HUES6 (cell line): ENCODE measurements around the gene TTC7B.
A peak's percentile ranks its signal among the peaks of the same experiment; 100 is the strongest.

ENCODE experiments used
- H3K27ac ChIP-seq: 2 replicates; pipeline ENCODE4 v1.7.0; 2013; ENCODE audit warnings: low read depth, mild to moderate bottlenecking, low read length, inconsistent platforms
- H3K27me3 ChIP-seq: 2 replicates; pipeline ENCODE4 v1.6.1; 2013; ENCODE audit warnings: low read length; ENCODE audit not compliant: control insufficient read depth, insufficient read depth
- H3K36me3 ChIP-seq: 2 replicates; pipeline ENCODE4 v1.6.1; 2013; ENCODE audit warnings: low read length; ENCODE audit not compliant: control insufficient read depth, insufficient read depth
- H3K4me1 ChIP-seq: 2 replicates; pipeline ENCODE4 v1.6.1; 2013; ENCODE audit warnings: low read length; ENCODE audit not compliant: control insufficient read depth, insufficient read depth
- H3K4me3 ChIP-seq: 2 replicates; pipeline ENCODE4 v1.5.1; 2013; ENCODE audit warnings: low read depth, low read length
- H3K9ac ChIP-seq: one replicate; pipeline ENCODE4 v1.6.1; 2013; ENCODE audit warnings: mild to moderate bottlenecking, low read length
- H3K9me3 ChIP-seq: 2 replicates; pipeline ENCODE4 v1.6.1; 2013; ENCODE audit warnings: low read depth, low read length; ENCODE audit not compliant: control insufficient read depth, insufficient read depth

TTC7B gene

GRCh38 chr14:90521084-90521929 is 294.9 kb downstream of the TTC7B start:
- H3K27me3 ChIP-seq, result no peaks in the 10 kb centered on the region
- H3K9me3 ChIP-seq, result 0 out of 2 replicates have a peak, but pooled peaks cover 1% of the 10 kb centered on the region
- H3K27ac ChIP-seq, result no peak overlapping the region
- H3K4me1 ChIP-seq, result peaks cover 11% of the 10 kb centered on the region
- no peak overlapping the region for H3K9ac ChIP-seq
- H3K36me3 ChIP-seq, result no peaks in the 10 kb centered on the region
- no peak overlapping the region for H3K4me3 ChIP-seq

- Histone ChIP-seq H3K27ac (no peak overlapping the region), H3K27me3 (no peaks in the 10 kb centered on the region), H3K4me3 (no peak overlapping the region), H3K9me3 (no peaks in the 10 kb centered on the region), H3K36me3 (no peaks in the 10 kb centered on the region), H3K9ac (no peak overlapping the region), H3K4me1 (peaks cover 11% of the 10 kb centered on the region)
These were observed 295.9 kb downstream of the TTC7B start for GRCh38 chr14:90520326-90520725.

- Histone ChIP-seq H3K4me1 (peaks cover 11% of the 10 kb centered on the region), H3K4me3 (no peak overlapping the region), H3K9ac (no peak overlapping the region), H3K27me3 (no peaks in the 10 kb centered on the region), H3K9me3 (no peaks in the 10 kb centered on the region), H3K27ac (no peak overlapping the region), H3K36me3 (no peaks in the 10 kb centered on the region)
These were observed 296.8 kb downstream of the TTC7B start for GRCh38 chr14:90519262-90519920.

GRCh38 chr14:90518941-90519256 is 297.3 kb downstream of the TTC7B start:
- Histone ChIP-seq H3K4me1 (peaks cover 11% of the 10 kb centered on the region), H3K27me3 (no peaks in the 10 kb centered on the region)

GRCh38 chr14:90518069-90518940 is 297.9 kb downstream of the TTC7B start:
- H3K9me3 ChIP-seq, result no peaks in the 10 kb centered on the region
- H3K4me1 ChIP-seq, result peaks cover 13% of the 10 kb centered on the region
- no peak overlapping the region for H3K4me3 ChIP-seq
- no peak overlapping the region for H3K9ac ChIP-seq
- H3K36me3 ChIP-seq, result no peaks in the 10 kb centered on the region
- H3K27ac ChIP-seq, result no peak overlapping the region
- no peaks in the 10 kb centered on the region for H3K27me3 ChIP-seq

More at GRCh38 chr14:90518941-90519256, 297.3 kb downstream of the TTC7B start:
- H3K27ac ChIP-seq, result no peak overlapping the region
- no peaks in the 10 kb centered on the region for H3K9me3 ChIP-seq
- H3K4me3 ChIP-seq, result no peak overlapping the region
- no peaks in the 10 kb centered on the region for H3K36me3 ChIP-seq
- no peak overlapping the region for H3K9ac ChIP-seq

- H3K36me3 ChIP-seq, result no peaks in the 10 kb centered on the region
- no peak overlapping the region for H3K4me3 ChIP-seq
- no peaks in the 10 kb centered on the region for H3K9me3 ChIP-seq
- peaks cover 18% of the 10 kb centered on the region for H3K4me1 ChIP-seq
- no peaks in the 10 kb centered on the region for H3K27me3 ChIP-seq
- H3K27ac ChIP-seq, result no peak overlapping the region
- H3K9ac ChIP-seq, result no peak overlapping the region
These were observed 299.0 kb downstream of the TTC7B start for GRCh38 chr14:90517076-90517841.

- peaks cover 35% of the 10 kb centered on the region for H3K4me1 ChIP-seq
- H3K4me3 ChIP-seq, result no peak overlapping the region
- no peak overlapping the region for H3K27ac ChIP-seq
- H3K9me3 ChIP-seq, result no peaks in the 10 kb centered on the region
- no peaks in the 10 kb centered on the region for H3K36me3 ChIP-seq
- H3K9ac ChIP-seq, result no peak overlapping the region
- no peaks in the 10 kb centered on the region for H3K27me3 ChIP-seq
These were observed 301.7 kb downstream of the TTC7B start for GRCh38 chr14:90514566-90514965.

GRCh38 chr14:90514015-90514398 is 302.2 kb downstream of the TTC7B start:
- Histone ChIP-seq H3K9ac (no peak overlapping the region), H3K27ac (no peak overlapping the region), H3K4me3 (no peak overlapping the region), H3K4me1 (peaks cover 36% of the 10 kb centered on the region), H3K27me3 (no peaks in the 10 kb centered on the region), H3K36me3 (no peaks in the 10 kb centered on the region), H3K9me3 (no peaks in the 10 kb centered on the region)

GRCh38 chr14:90513161-90514014 is 302.8 kb downstream of the TTC7B start:
- no peaks in the 10 kb centered on the region for H3K9me3 ChIP-seq
- H3K36me3 ChIP-seq, result no peaks in the 10 kb centered on the region
- no peaks in the 10 kb centered on the region for H3K27me3 ChIP-seq
- H3K4me1 ChIP-seq, result peaks cover 38% of the 10 kb centered on the region
- no peak overlapping the region for H3K9ac ChIP-seq
- no peak overlapping the region for H3K4me3 ChIP-seq
- peak overlapping the region; percentile 17; the same call in 1 of the 2 replicates for H3K27ac ChIP-seq
